Keratinocyte (primary cell): ENCODE measurements around the gene SSMEM1. TPM values are rescaled to one million over a fixed set of nuclear protein-coding genes. Genes with fewer than 3 reads are reported as not detected.

Experiments
- DNase-seq: peaks from one replicate; pipeline ENCODE4 v3.0.0-alpha.2; 2011; ENCODE audit warnings: low read depth, missing footprints, low spot score
- FAIRE-seq: peaks from 2 replicates; lab custom pipeline; 2011; peaks lifted over from hg19 to GRCh38; lab: Jason Lieb, UNC
- H2AFZ ChIP-seq: 2 replicates; pipeline ENCODE4 v1.6.0; 2012; ENCODE audit warnings: low read length, control low read depth, inconsistent platforms; ENCODE audit not compliant: control insufficient read depth
- H3K27ac ChIP-seq: 2 replicates; pipeline ENCODE4 v1.5.1; 2011; ENCODE audit warnings: low read length; ENCODE audit not compliant: control insufficient read depth, insufficient read depth
- H3K27me3 ChIP-seq: 3 replicates; pipeline ENCODE4 v1.6.0; 2011; ENCODE audit warnings: low read length; ENCODE audit not compliant: control insufficient read depth, insufficient read depth; ENCODE audit errors: extremely low read depth
- H3K36me3 ChIP-seq, 2 experiments: 2 replicates in 1 of 2; 3 replicates in 1 of 2; pipeline ENCODE4 v1.5.1; 2011; ENCODE audit warnings: low read length in 2 of 2, mild to moderate bottlenecking in 1 of 2; ENCODE audit not compliant: control insufficient read depth in 2 of 2, insufficient read depth in 2 of 2; ENCODE audit errors: extremely low read depth in 1 of 2
- H3K4me1 ChIP-seq: 3 replicates; pipeline ENCODE4 v1.5.1; 2011; ENCODE audit warnings: low read length; ENCODE audit not compliant: control insufficient read depth, insufficient read depth; ENCODE audit errors: extremely low read depth
- H3K4me2 ChIP-seq: 3 replicates; pipeline ENCODE4 v1.6.0; 2011; ENCODE audit warnings: low read depth, low read length; ENCODE audit not compliant: control insufficient read depth, insufficient read depth; ENCODE audit errors: extremely low read depth
- H3K4me3 ChIP-seq, 3 experiments: fragments of 200-600 bp in 1 of 3; sonication (generic) in 1 of 3; 2 replicates in 2 of 3; 3 replicates in 1 of 3; pipeline ENCODE4 v1.5.1; 2011 to 2016; ENCODE audit warnings: low read length in 3 of 3, mild to moderate bottlenecking in 3 of 3, control low read depth in 2 of 3, inconsistent platforms in 1 of 3, low read depth in 1 of 3, mixed read lengths in 1 of 3, mixed run types in 1 of 3, moderate library complexity in 1 of 3; ENCODE audit not compliant: control insufficient read depth in 2 of 3, insufficient read depth in 2 of 3; ENCODE audit errors: extremely low read depth in 1 of 3
- H3K79me2 ChIP-seq: 2 replicates; pipeline ENCODE4 v1.6.0; 2012; ENCODE audit warnings: low read length; ENCODE audit not compliant: control insufficient read depth, insufficient read depth
- H3K9ac ChIP-seq: 3 replicates; pipeline ENCODE4 v1.6.0; 2011; ENCODE audit warnings: low read length; ENCODE audit not compliant: control insufficient read depth, insufficient read depth; ENCODE audit errors: extremely low read depth
- H3K9me1 ChIP-seq: 3 replicates; pipeline ENCODE4 v1.6.0; 2011; ENCODE audit warnings: low read length; ENCODE audit not compliant: control insufficient read depth, insufficient read depth; ENCODE audit errors: extremely low read depth
- H3K9me3 ChIP-seq: 2 replicates; pipeline ENCODE4 v1.5.1; 2012; ENCODE audit warnings: low read depth, low read length; ENCODE audit not compliant: control insufficient read depth
- H4K20me1 ChIP-seq: 3 replicates; pipeline ENCODE4 v1.6.0; 2011; ENCODE audit warnings: low read length; ENCODE audit not compliant: control insufficient read depth, insufficient read depth; ENCODE audit errors: extremely low read depth
- EZH2 ChIP-seq: IDR thresholded peaks from one replicate; pipeline ENCODE4 v1.6.1; 2012; ENCODE audit warnings: inconsistent platforms, mild to moderate bottlenecking, low read length, moderate library complexity
- dilution Hi-C: fragments of 300-500 bp; cut with MboI; formaldehyde crosslinking; loops from one replicate; pipeline ENCODE4 v1.7.0; 2020; ENCODE audit warnings: low sequenced_read_pairs; ENCODE audit not compliant: extremely low pct_ligation_motif_present
- polyA plus RNA-seq, 5 experiments: library from polyadenylated mRNA; depleted of rRNA in 3 of 5; stranded (reverse) in 3 of 5; stranded (forward) in 1 of 5; unstranded in 1 of 5; fragments of >200 nt; gene quantifications; 1 replicate in 1 of 5; 2 replicates in 3 of 5; 3 replicates in 1 of 5; pipeline versions ENCODE4 v1.2.1 to v1.2.3, GENCODE V29; 2011 to 2012; ENCODE audit warnings: missing spikeins in 2 of 5, low read depth in 1 of 5, low replicate concordance in 1 of 5
- TF ChIP-seq, protein P1 (sequence below), 3 experiments: IDR thresholded peaks in 1 of 3; conservative IDR thresholded peaks in 1 of 3; optimal IDR thresholded peaks in 1 of 3; 2 replicates in 2 of 3; 3 replicates in 1 of 3; pipeline versions ENCODE3 to v1.5.1; 2011; ENCODE audit warnings: low read length in 3 of 3, mild to moderate bottlenecking in 3 of 3, moderate library complexity in 2 of 3, control low read depth in 1 of 3, inconsistent platforms in 1 of 3; ENCODE audit not compliant: insufficient read depth in 2 of 3; ENCODE audit errors: extremely low read depth in 1 of 3

The SSMEM1 gene
- polyA plus RNA-seq, 1 donor (not counting 4 experiments of a cell fraction or from before 2014, with no cell fraction given): not detected

DNA sequence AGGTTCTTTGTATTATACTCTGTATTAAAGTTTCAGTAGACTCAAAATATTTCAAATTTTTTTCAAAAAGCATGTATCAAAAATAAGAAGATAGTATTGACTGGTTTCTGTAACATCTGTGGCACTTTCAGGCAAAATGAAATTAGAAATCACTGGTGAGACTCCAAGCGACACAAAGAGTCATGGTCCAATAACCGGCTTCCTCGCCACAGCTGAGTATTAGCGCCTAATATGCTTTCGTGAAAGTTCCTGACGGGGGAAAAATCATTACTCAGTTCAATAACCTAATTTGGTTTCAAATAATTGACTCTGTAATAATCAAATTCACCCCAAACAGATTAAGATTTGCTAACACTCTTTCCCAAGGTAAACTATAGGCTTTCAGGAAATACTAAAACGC lies 15.9 kb upstream of the SSMEM1 start:
- TF ChIP-seq, protein P1, sequence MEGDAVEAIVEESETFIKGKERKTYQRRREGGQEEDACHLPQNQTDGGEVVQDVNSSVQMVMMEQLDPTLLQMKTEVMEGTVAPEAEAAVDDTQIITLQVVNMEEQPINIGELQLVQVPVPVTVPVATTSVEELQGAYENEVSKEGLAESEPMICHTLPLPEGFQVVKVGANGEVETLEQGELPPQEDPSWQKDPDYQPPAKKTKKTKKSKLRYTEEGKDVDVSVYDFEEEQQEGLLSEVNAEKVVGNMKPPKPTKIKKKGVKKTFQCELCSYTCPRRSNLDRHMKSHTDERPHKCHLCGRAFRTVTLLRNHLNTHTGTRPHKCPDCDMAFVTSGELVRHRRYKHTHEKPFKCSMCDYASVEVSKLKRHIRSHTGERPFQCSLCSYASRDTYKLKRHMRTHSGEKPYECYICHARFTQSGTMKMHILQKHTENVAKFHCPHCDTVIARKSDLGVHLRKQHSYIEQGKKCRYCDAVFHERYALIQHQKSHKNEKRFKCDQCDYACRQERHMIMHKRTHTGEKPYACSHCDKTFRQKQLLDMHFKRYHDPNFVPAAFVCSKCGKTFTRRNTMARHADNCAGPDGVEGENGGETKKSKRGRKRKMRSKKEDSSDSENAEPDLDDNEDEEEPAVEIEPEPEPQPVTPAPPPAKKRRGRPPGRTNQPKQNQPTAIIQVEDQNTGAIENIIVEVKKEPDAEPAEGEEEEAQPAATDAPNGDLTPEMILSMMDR (optimal IDR thresholded peaks at IDR 0.05 in 1 of 3, IDR thresholded peaks at IDR 0.05 in 1 of 3, conservative IDR thresholded peaks at IDR 0.05 in 1 of 3; ENCODE audit: extremely low read depth in 1 of 3, insufficient read depth in 2 of 3, low read length in 3 of 3): no peak
- no peak for TF ChIP-seq EZH2
- Histone ChIP-seq H4K20me1 (no peaks in the 10 kb centered on the region), H3K9me1 (no peaks in the 10 kb centered on the region), H3K9ac (no peak overlapping the region), H3K4me1 (no peaks in the 10 kb centered on the region), H3K27ac (no peak overlapping the region), H3K4me3 (no peak overlapping the region), H3K4me2 (no peak overlapping the region), H2AFZ (no peak overlapping the region), H3K9me3 (no peaks in the 10 kb centered on the region), H3K36me3 (peaks cover 0 to 15% of the 10 kb centered on the region in 2 experiments), H3K79me2 (peaks cover 3% of the 10 kb centered on the region), H3K27me3 (no peaks in the 10 kb centered on the region)
- FAIRE-seq: no peak
- dilution Hi-C loops: no loop called here
- no peak for DNase-seq

DNA sequence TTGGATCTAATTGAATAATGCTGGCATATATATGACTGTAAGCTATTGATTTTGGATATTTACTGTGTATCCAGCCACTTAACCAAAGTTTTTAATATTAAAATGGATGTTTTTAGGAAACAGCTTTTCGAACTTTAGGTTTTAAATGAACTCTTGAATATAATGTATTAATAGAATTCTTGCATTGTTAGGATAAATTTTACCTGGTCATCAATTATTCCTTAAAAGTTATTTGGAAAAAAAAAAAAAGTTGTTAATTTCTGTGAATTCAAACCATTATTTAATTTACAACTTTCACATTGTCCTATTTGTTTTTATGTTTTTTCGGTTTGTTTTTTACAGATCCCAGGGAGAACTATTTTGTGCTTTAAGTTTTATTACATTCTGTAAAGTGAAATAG lies 12.3 kb upstream of the SSMEM1 start:
- H3K4me3 ChIP-seq: no peak overlapping the region
- H4K20me1 ChIP-seq: no peaks in the 10 kb centered on the region
- no peaks in the 10 kb centered on the region for H3K9me1 ChIP-seq
- H2AFZ ChIP-seq: no peak overlapping the region
- no peak overlapping the region for H3K4me2 ChIP-seq
- no peaks in the 10 kb centered on the region for H3K79me2 ChIP-seq
- no peaks in the 10 kb centered on the region for H3K27me3 ChIP-seq
- H3K4me1 ChIP-seq: no peaks in the 10 kb centered on the region
- FAIRE-seq: no peak
- no peak overlapping the region for H3K27ac ChIP-seq
- no peak for TF ChIP-seq EZH2
- TF ChIP-seq, protein P1 (optimal IDR thresholded peaks at IDR 0.05 in 1 of 3, IDR thresholded peaks at IDR 0.05 in 1 of 3, conservative IDR thresholded peaks at IDR 0.05 in 1 of 3; ENCODE audit: extremely low read depth in 1 of 3, insufficient read depth in 2 of 3, low read length in 3 of 3): no peak
- DNase-seq: no peak
- dilution Hi-C loops: no loop called here
- H3K36me3 ChIP-seq: peaks cover 0 to 14% of the 10 kb centered on the region in 2 experiments
- H3K9me3 ChIP-seq: no peaks in the 10 kb centered on the region
- H3K9ac ChIP-seq: no peak overlapping the region
